Erythroblast (primary cell): Measurements from ENCODE around the gene GOLGA7B.

Source experiments
- GATA1 ChIP-seq: IDR thresholded peaks from 2 replicates; pipeline ENCODE4 v1.6.1; 2011; ENCODE audit warnings: low read depth, mild to moderate bottlenecking, control low read depth, low read length, moderate library complexity
- POLR2A ChIP-seq: IDR thresholded peaks from 2 replicates; pipeline ENCODE4 v1.6.1; 2011; ENCODE audit warnings: mild to moderate bottlenecking, low read length

- TF ChIP-seq POLR2A = no peak
- no peak for TF ChIP-seq GATA1
Observed at GRCh38 chr10:97818572-97818971, 31.1 kb upstream of the GOLGA7B start.
